ENCODE measurements around the gene GFOD2. TPM values are rescaled to one million over a fixed set of nuclear protein-coding genes. Genes with fewer than 3 reads are reported as not detected.

GFOD2 gene
- total and polyA plus RNA-seq, 2 of the 13 experiments (the other 11 are each of a cell fraction or from before 2014, with no cell fraction given), result 11.1 to 17.2 TPM

DNA sequence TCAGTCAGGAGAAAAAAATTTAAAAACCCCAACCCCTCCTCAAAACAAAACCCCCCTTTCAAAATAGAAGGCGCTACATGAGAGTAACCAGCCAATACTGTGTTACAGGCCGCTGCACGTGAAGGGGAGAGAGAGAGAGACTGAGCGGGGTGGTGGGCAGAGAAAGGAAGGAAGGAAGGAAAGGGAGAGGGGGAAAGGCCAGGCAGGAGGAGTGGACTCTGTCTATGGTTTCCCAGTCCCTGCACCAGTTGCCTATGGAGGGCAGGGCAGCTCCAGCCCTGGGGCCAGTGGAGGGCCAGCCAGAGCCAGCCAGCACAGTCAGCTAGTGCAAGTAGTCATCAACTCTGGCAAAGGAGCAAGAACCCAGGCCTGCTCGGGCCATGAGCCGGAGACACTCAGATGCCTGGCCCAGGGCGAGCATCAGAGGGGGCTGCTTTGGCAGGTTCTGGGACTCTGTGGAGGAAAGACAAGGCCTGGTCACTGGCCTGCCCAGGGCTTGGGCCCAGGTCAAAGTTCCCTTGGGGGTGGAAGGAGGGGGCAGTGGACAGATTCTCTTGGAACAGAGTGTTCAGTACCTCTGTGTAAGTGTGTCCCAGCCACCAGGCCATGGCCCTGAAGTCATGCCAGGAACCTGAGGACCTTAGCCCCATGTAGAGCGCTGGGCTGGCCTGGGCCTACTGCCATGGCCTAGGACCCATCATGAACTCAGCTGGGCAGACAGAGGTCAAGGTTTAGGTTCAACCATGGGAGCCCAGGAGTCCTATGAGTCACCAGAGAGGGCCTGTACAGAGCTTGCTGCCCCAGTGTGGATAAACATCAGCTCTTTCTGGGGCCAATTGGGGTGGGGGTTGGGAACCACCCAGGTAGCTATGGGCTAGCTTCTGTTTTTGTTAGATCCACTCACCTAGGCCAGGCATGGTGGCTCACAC lies 7.3 kb upstream of the GFOD2 start (continued):
- TF ChIP-seq ZSCAN20 (CRISPR knock-in tag; IDR thresholded peaks at IDR 0.05; ENCODE audit: borderline replicate concordance) (no peak), SMAD9 (CRISPR knock-in tag; IDR thresholded peaks at IDR 0.05) (no peak), TAF1 (CRISPR knock-in tag; IDR thresholded peaks at IDR 0.05) (0 out of 2 replicates have a peak, but pooled peaks have one; percentile 22), FOSL1 (CRISPR knock-in tag; IDR thresholded peaks at IDR 0.05; ENCODE audit: borderline replicate concordance) (peak; percentile 90; the same call in 1 of the 2 replicates), SYNCRIP (IDR thresholded peaks at IDR 0.05; ENCODE audit: insufficient read depth, low read depth, low read length) (no peak), NCOR1 (IDR thresholded peaks at IDR 0.05; ENCODE audit: borderline replicate concordance, low read length) (peak; percentile 72), ZNF180 (CRISPR knock-in tag; IDR thresholded peaks at IDR 0.05; ENCODE audit: borderline replicate concordance, low read depth) (no peak), ZNF772 (CRISPR knock-in tag; IDR thresholded peaks at IDR 0.05) (no peak), NPAS2 (CRISPR knock-in tag; IDR thresholded peaks at IDR 0.05; ENCODE audit: borderline replicate concordance) (no peak)
- TF ChIP-seq, protein P1, sequence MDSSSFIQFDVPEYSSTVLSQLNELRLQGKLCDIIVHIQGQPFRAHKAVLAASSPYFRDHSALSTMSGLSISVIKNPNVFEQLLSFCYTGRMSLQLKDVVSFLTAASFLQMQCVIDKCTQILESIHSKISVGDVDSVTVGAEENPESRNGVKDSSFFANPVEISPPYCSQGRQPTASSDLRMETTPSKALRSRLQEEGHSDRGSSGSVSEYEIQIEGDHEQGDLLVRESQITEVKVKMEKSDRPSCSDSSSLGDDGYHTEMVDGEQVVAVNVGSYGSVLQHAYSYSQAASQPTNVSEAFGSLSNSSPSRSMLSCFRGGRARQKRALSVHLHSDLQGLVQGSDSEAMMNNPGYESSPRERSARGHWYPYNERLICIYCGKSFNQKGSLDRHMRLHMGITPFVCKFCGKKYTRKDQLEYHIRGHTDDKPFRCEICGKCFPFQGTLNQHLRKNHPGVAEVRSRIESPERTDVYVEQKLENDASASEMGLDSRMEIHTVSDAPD (CRISPR knock-in tag; IDR thresholded peaks at IDR 0.05), result no peak
- TF ChIP-seq, protein P2, sequence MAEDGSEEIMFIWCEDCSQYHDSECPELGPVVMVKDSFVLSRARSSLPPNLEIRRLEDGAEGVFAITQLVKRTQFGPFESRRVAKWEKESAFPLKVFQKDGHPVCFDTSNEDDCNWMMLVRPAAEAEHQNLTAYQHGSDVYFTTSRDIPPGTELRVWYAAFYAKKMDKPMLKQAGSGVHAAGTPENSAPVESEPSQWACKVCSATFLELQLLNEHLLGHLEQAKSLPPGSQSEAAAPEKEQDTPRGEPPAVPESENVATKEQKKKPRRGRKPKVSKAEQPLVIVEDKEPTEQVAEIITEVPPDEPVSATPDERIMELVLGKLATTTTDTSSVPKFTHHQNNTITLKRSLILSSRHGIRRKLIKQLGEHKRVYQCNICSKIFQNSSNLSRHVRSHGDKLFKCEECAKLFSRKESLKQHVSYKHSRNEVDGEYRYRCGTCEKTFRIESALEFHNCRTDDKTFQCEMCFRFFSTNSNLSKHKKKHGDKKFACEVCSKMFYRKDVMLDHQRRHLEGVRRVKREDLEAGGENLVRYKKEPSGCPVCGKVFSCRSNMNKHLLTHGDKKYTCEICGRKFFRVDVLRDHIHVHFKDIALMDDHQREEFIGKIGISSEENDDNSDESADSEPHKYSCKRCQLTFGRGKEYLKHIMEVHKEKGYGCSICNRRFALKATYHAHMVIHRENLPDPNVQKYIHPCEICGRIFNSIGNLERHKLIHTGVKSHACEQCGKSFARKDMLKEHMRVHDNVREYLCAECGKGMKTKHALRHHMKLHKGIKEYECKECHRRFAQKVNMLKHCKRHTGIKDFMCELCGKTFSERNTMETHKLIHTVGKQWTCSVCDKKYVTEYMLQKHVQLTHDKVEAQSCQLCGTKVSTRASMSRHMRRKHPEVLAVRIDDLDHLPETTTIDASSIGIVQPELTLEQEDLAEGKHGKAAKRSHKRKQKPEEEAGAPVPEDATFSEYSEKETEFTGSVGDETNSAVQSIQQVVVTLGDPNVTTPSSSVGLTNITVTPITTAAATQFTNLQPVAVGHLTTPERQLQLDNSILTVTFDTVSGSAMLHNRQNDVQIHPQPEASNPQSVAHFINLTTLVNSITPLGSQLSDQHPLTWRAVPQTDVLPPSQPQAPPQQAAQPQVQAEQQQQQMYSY (CRISPR knock-in tag; IDR thresholded peaks at IDR 0.05), result no peak
- TF ChIP-seq, protein P3, sequence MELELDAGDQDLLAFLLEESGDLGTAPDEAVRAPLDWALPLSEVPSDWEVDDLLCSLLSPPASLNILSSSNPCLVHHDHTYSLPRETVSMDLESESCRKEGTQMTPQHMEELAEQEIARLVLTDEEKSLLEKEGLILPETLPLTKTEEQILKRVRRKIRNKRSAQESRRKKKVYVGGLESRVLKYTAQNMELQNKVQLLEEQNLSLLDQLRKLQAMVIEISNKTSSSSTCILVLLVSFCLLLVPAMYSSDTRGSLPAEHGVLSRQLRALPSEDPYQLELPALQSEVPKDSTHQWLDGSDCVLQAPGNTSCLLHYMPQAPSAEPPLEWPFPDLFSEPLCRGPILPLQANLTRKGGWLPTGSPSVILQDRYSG (CRISPR knock-in tag; IDR thresholded peaks at IDR 0.05), result no peak
- TF ChIP-seq, protein P4, sequence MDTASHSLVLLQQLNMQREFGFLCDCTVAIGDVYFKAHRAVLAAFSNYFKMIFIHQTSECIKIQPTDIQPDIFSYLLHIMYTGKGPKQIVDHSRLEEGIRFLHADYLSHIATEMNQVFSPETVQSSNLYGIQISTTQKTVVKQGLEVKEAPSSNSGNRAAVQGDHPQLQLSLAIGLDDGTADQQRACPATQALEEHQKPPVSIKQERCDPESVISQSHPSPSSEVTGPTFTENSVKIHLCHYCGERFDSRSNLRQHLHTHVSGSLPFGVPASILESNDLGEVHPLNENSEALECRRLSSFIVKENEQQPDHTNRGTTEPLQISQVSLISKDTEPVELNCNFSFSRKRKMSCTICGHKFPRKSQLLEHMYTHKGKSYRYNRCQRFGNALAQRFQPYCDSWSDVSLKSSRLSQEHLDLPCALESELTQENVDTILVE (CRISPR knock-in tag; IDR thresholded peaks at IDR 0.05), result no peak
- TF ChIP-seq, protein P5, sequence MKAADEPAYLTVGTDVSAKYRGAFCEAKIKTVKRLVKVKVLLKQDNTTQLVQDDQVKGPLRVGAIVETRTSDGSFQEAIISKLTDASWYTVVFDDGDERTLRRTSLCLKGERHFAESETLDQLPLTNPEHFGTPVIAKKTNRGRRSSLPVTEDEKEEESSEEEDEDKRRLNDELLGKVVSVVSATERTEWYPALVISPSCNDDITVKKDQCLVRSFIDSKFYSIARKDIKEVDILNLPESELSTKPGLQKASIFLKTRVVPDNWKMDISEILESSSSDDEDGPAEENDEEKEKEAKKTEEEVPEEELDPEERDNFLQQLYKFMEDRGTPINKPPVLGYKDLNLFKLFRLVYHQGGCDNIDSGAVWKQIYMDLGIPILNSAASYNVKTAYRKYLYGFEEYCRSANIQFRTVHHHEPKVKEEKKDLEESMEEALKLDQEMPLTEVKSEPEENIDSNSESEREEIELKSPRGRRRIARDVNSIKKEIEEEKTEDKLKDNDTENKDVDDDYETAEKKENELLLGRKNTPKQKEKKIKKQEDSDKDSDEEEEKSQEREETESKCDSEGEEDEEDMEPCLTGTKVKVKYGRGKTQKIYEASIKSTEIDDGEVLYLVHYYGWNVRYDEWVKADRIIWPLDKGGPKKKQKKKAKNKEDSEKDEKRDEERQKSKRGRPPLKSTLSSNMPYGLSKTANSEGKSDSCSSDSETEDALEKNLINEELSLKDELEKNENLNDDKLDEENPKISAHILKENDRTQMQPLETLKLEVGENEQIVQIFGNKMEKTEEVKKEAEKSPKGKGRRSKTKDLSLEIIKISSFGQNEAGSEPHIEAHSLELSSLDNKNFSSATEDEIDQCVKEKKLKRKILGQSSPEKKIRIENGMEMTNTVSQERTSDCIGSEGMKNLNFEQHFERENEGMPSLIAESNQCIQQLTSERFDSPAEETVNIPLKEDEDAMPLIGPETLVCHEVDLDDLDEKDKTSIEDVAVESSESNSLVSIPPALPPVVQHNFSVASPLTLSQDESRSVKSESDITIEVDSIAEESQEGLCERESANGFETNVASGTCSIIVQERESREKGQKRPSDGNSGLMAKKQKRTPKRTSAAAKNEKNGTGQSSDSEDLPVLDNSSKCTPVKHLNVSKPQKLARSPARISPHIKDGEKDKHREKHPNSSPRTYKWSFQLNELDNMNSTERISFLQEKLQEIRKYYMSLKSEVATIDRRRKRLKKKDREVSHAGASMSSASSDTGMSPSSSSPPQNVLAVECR (CRISPR knock-in tag; IDR thresholded peaks at IDR 0.05; ENCODE audit: borderline replicate concordance), result peak; percentile 62; the same call in 1 of the 2 replicates
